Nephron progenitor cell (in vitro differentiated cells): Measurements from ENCODE around the gene FBXO28.

ENCODE experiments used
- DNase-seq: peaks from one replicate; pipeline ENCODE4 v3.0.0; 2021
- H3K27ac Mint-ChIP-seq: 2 replicates; pipeline ENCODE4 v1.8.0; 2021; ENCODE audit warnings: mild to moderate bottlenecking, moderate library complexity, mixed read lengths
- H3K27me3 Mint-ChIP-seq: 2 replicates; pipeline ENCODE4 v1.8.0; 2021; ENCODE audit warnings: mild to moderate bottlenecking, low read depth, mixed read lengths; ENCODE audit not compliant: poor library complexity
- H3K36me3 Mint-ChIP-seq: 2 replicates; pipeline ENCODE4 v1.8.0; 2021; ENCODE audit warnings: low read depth, mixed read lengths
- H3K4me1 Mint-ChIP-seq: 2 replicates; pipeline ENCODE4 v1.8.0; 2021; ENCODE audit warnings: mixed read lengths
- H3K4me3 Mint-ChIP-seq: 2 replicates; pipeline ENCODE4 v1.8.0; 2021; ENCODE audit warnings: mild to moderate bottlenecking, moderate library complexity, mixed read lengths
- H3K9me3 Mint-ChIP-seq: 2 replicates; pipeline ENCODE4 v1.8.0; 2021; ENCODE audit warnings: mild to moderate bottlenecking, moderate library complexity, mixed read lengths
- CTCF ChIP-seq: fragments of 200-600 bp; sonication (generic); IDR thresholded peaks from 2 replicates; pipeline ENCODE4 v1.5.0; 2021; ENCODE audit warnings: antibody characterized with exemption

Gene FBXO28

GRCh38 chr1:224127925-224128819 lies 14.3 kb downstream of the FBXO28 start:
- no peak for DNase-seq
- H3K4me3 Mint-ChIP-seq: no peak overlapping the region
- no peak for TF ChIP-seq CTCF
- H3K27me3 Mint-ChIP-seq: no peaks in the 10 kb centered on the region
- peaks cover 34% of the 10 kb centered on the region for H3K9me3 Mint-ChIP-seq
- peaks cover 74% of the 10 kb centered on the region for H3K36me3 Mint-ChIP-seq
- H3K4me1 Mint-ChIP-seq: no peaks in the 10 kb centered on the region
- H3K27ac Mint-ChIP-seq: no peak overlapping the region

GRCh38 chr1:224131253-224131652 lies 17.3 kb downstream of the FBXO28 start:
- H3K36me3 Mint-ChIP-seq: peaks cover 80% of the 10 kb centered on the region
- H3K27ac Mint-ChIP-seq: no peak overlapping the region
- no peak for TF ChIP-seq CTCF
- no peaks in the 10 kb centered on the region for H3K4me1 Mint-ChIP-seq
- H3K4me3 Mint-ChIP-seq: no peak overlapping the region
- peaks cover 34% of the 10 kb centered on the region for H3K9me3 Mint-ChIP-seq
- no peaks in the 10 kb centered on the region for H3K27me3 Mint-ChIP-seq
- no peak for DNase-seq

GRCh38 chr1:224132901-224133300 lies 19.0 kb downstream of the FBXO28 start:
- Mint-ChIP-seq H3K4me1 (no peaks in the 10 kb centered on the region), H3K27me3 (no peaks in the 10 kb centered on the region), H3K9me3 (peaks cover 34% of the 10 kb centered on the region), H3K4me3 (no peak overlapping the region), H3K36me3 (peaks cover 65% of the 10 kb centered on the region), H3K27ac (no peak overlapping the region)
- no peak for TF ChIP-seq CTCF
- DNase-seq: no peak

GRCh38 chr1:224133741-224134299 lies 19.9 kb downstream of the FBXO28 start:
- Mint-ChIP-seq H3K36me3 (peaks cover 62% of the 10 kb centered on the region), H3K9me3 (peaks cover 34% of the 10 kb centered on the region), H3K27ac (no peak overlapping the region), H3K27me3 (no peaks in the 10 kb centered on the region), H3K4me1 (no peaks in the 10 kb centered on the region), H3K4me3 (no peak overlapping the region)
- no peak for TF ChIP-seq CTCF
- no peak for DNase-seq

GRCh38 chr1:224137518-224137917 lies 23.6 kb downstream of the FBXO28 start:
- no peak for TF ChIP-seq CTCF
- DNase-seq: no peak
- no peaks in the 10 kb centered on the region for H3K27me3 Mint-ChIP-seq
- no peaks in the 10 kb centered on the region for H3K9me3 Mint-ChIP-seq
- H3K36me3 Mint-ChIP-seq: peaks cover 55% of the 10 kb centered on the region
- H3K27ac Mint-ChIP-seq: no peak overlapping the region
- H3K4me1 Mint-ChIP-seq: no peaks in the 10 kb centered on the region
- H3K4me3 Mint-ChIP-seq: no peak overlapping the region
